Prostate gland (tissue), 2 donors: ENCODE results near the gene CENPK.

Experiments
- POLR2A ChIP-seq: fragments of 450-650 bp; IDR thresholded peaks from one replicate; pipeline ENCODE4 v1.6.1; 2016; ENCODE audit warnings: antibody characterized with exemption, mild to moderate bottlenecking
- POLR2AphosphoS5 ChIP-seq: sonication (generic); formaldehyde crosslinking; IDR thresholded peaks from one replicate; pipeline ENCODE4 v1.6.1; 2017; ENCODE audit warnings: antibody characterized with exemption
- TF ChIP-seq, protein P1 (sequence below), 4 experiments: fragments of 200-600 bp in 2 of 4; fragments of 450-650 bp in 2 of 4; sonication (generic) in 2 of 4; IDR thresholded peaks; 1 replicate in 3 of 4; 2 replicates in 1 of 4; pipeline ENCODE4 v1.5.1; 2016 to 2019; ENCODE audit warnings: antibody characterized with exemption in 4 of 4, mild to moderate bottlenecking in 2 of 4, moderate library complexity in 2 of 4

DNA sequence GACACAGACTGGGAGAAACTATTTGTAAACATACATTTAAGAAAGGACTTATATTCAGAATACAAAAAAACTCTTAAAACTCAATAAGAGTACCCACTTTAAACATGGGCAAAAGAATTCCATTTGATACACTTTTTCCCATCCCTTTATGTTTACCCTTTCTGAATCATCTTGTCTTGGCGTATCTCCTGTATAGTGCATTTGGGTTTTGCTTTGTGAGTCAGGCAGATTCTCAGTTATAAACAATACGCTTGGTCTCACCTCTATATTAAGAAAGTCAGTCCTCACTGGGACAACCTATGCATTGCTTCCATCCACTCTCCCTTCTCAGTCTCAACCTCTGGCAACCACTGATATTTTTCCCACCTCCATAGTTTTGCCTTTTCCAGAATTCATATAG, 54.0 kb downstream of the CENPK start:
- TF ChIP-seq, protein P1, sequence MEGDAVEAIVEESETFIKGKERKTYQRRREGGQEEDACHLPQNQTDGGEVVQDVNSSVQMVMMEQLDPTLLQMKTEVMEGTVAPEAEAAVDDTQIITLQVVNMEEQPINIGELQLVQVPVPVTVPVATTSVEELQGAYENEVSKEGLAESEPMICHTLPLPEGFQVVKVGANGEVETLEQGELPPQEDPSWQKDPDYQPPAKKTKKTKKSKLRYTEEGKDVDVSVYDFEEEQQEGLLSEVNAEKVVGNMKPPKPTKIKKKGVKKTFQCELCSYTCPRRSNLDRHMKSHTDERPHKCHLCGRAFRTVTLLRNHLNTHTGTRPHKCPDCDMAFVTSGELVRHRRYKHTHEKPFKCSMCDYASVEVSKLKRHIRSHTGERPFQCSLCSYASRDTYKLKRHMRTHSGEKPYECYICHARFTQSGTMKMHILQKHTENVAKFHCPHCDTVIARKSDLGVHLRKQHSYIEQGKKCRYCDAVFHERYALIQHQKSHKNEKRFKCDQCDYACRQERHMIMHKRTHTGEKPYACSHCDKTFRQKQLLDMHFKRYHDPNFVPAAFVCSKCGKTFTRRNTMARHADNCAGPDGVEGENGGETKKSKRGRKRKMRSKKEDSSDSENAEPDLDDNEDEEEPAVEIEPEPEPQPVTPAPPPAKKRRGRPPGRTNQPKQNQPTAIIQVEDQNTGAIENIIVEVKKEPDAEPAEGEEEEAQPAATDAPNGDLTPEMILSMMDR (IDR thresholded peaks at IDR 0.05) = no peak
- TF ChIP-seq POLR2A (no peak), POLR2AphosphoS5 (no peak)
